GM18526 (cell line): Measurements from ENCODE around the gene TMEM53.

ENCODE experiments used
- POLR2A ChIP-seq: IDR thresholded peaks from 3 replicates; pipeline ENCODE4 v1.6.1; 2011; ENCODE audit not compliant: insufficient read length; ENCODE audit errors: extremely low read depth

TMEM53 gene

DNA sequence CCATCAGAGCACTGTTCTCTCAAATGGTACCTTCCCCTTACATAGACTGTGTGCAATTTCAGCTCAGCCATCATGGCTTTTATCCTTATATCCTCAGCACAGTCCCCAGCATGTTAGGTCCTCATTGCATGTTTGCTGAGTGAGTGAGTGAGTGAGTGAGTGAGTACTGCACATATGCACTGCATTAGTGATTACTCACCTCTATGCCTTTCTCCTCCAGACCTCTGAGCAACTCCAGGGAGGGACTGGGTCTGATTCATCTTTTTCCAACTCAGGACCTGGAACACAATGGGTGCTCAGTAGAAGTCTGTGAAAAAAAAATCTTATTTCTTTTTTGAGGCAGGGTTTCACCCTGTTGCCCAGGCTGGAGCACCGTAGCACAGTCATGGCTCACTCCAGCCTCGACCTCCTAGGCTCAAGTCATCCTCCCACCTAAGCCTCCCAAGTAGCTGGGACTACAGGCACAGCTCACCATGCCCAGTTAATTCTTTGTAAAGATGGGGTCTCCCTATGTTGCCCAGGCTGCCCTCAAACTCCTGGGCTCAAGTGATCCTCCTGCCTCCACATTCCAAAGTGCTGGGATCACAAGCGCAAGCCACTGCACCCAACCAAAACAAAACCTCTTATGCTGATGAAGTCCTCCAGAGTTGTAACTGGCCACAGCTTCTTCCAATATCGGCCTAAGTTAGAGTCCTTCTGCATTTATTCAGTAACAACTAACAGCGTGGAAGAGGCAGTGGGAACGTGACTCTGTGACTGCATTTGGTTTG lies 33.0 kb upstream of the TMEM53 start:
- no peak for TF ChIP-seq POLR2A

DNA sequence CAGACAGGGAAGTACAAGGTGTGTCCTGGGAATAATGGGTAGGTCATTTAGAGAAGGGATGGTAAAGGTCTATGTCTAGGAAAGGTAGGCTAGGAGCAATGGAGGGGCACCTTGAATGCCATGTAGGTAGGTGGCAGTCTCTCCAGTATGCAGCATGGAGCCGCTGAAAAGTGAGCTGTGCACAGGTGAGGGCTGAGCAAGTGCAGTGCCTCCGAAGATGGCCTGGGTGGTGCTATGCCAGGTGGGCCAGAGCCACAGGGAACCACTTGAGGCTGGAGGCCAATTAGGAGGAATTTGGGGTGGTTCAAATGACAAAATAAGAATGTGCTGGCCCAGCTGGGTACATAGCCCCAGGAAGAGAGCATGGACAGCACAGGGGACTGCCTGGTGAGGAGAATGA lies 31.7 kb upstream of the TMEM53 start:
- TF ChIP-seq POLR2A = no peak

DNA sequence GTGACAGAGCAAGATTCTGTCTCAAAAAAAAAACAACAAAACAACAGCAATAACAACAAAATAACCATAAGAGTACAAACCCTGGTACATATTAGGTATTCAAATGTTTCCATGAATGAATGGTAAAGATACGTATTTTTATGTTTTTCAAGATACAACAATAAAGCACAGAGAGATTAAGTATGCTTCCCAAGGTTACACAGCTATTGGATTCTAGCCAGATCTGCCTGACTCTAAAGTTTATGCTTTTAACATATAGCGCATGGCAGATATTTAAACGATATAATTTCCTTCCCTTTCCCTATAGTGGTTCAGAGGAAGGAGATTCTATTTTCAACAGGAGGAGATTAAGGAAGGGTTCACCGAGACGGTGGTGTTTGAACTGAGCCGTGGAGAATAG lies 31.2 kb upstream of the TMEM53 start:
- no peak for TF ChIP-seq POLR2A

DNA sequence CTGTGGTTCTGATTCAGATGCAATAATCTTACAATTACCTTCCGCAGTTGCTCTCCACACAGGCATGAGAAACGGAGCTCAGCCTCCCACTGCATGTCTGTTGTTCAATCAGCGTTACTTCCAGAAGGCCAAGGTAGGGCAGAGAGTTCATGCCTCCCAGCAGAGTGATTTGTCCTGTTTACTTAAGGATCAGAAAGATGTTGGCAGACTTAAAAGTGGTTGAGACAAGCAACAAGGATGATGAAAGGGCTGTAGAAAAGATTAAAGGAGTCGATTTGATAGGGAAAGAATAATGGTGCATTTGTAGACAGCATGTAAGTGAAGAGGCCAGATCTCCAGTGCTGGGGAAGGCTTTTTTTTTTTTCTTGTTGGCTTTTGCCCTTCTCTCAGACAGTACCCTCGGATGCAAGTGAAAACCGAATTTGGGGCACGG lies 26.9 kb upstream of the TMEM53 start:
- no peak for TF ChIP-seq POLR2A

DNA sequence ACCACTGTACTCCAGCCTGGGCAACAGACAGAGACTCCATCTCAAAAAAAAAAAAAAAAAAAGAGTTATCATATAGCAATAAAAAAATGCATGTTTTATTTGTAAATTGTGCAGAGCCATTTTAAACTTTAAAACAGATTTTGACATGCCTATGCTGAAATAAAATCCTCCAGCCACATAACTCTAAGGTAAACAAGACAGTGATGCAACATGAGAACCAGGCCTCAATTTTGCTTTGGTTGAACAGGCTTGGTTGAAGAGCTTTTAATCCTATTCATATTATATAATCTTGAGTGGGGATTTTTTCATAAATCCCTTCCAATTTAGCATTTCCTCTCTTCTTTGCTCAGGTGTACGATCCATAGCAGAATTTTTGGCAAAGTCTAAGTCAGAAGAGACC lies 26.3 kb upstream of the TMEM53 start:
- no peak for TF ChIP-seq POLR2A

DNA sequence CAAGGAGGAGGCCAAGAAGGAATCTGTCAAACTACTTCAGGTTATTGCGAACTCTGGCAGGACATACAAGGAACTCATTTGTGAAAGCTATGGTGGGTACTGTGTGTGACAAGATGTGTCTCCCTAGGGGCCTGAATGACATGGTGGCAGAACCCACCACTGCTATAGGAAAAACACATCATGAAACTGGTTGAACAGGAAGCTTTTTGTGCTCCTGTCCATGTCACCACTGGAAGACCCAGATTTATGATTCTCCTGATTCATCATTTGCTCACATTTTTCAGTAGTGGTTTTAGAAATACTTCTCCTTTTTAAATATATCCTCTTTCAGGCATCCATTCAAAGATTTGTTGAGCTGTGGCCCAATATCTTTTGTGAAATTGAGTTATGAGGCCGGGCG lies 23.9 kb upstream of the TMEM53 start:
- TF ChIP-seq POLR2A = no peak

DNA sequence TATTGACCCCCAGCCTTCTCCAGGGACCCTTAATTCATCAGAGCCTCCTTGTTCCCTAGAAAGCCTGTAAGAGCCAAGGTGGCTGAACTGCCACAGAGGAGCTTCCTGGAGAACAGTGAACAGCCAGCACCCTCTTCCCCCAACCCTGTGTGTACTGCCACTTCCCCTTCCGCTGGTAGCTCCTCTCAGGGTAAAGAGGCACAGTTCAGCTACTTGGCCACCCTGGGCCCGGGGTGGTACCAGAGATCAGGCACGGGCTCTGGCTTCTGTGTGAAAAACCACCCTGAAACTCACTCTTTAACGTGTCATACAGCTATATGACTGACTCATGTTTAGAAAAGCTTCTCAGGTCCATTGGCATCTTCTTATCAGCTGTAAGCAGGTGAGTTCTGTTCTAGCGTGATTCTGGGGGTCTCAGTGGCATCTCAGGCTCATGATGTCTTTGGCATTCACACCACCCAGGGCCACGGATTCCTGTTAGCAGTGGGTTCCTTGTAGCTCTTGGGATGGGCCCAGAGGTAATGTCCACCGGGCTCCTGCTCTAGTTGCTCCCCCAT lies 22.6 kb upstream of the TMEM53 start:
- TF ChIP-seq POLR2A = no peak

DNA sequence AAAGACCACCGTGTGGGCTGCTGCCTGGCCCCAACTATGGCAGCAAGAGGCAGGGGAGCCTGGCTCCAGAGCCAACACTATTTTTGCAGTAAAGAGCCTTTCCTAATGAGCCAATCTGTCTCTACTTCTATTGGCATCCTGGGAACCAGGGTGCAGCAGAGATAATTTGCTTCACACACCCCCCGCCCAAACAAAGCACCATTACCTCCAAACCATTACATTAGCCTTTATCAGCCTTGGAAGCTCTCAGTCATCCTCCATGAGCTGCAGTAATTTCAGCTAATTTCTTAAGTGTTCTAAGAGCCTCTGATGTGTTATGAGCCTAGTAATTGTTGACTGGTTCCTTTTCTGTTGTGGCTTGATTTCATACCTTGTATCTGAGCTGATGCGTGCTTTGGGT lies 21.8 kb upstream of the TMEM53 start:
- TF ChIP-seq POLR2A = no peak

DNA sequence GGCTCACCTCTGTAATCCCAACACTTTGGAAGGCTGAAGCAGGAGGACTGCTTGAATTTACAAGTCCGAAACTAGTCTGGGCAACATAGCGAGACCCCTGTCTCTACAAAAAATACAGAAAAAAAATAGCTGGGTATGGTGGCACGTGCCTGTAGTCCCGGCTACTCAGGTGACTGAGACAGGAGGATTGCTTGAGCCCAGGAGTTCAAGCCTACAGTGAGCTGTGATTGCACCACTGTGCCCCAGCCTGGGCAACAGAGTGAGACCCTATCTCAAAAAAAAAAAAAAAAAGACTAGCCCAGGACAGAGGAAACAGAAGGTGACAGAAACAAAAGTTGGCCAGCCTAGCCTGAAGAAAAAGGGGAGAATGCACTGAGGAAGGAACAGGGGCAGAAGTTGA lies 21.4 kb upstream of the TMEM53 start:
- TF ChIP-seq POLR2A = no peak

DNA sequence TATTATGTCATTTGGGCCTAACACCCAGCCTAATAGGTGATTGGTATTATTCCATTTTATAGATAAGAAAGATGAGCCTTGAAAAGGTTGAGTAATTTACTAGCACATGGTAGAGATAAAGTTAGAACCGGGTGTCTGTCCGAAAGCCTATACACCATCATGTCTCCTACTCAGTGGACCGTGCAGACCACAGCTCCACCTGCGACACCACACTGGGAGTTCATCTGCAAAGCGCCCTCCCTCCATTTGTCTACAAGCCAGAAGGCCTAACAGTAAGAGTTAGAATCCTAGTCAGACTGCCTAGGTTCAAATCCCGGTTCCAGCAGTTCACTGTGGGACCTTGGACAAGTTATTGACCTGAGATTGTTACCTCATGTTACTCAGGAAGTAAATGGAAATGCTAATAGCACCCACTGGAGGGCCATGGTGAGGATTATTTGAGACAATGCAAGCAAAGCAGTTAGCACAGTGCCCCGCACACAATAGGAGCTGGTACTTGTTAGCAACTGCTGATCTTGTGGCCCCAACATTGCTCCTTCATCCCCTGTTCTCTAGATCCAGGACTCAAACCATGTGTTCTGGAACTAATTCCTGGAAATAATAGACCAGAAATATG lies 20.7 kb upstream of the TMEM53 start:
- no peak for TF ChIP-seq POLR2A

DNA sequence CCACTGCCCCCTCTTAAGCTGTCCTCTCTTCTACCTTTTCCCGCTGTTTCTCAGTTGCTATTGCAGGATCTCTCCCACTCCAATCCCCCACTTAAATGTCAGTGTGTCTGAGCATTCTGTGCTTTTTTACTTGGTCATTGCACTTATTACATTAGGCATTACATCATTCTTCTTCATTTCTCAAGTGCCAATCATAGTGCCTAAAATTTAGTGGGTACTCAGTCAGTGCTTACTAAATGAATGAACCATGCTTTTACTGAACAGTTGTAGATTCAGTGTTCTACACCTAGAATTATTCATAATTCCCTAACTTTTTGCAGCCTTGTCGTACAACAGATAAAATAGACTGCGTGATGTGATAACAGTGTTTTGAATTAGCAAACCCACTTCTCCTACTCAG lies 19.6 kb upstream of the TMEM53 start:
- no peak for TF ChIP-seq POLR2A

DNA sequence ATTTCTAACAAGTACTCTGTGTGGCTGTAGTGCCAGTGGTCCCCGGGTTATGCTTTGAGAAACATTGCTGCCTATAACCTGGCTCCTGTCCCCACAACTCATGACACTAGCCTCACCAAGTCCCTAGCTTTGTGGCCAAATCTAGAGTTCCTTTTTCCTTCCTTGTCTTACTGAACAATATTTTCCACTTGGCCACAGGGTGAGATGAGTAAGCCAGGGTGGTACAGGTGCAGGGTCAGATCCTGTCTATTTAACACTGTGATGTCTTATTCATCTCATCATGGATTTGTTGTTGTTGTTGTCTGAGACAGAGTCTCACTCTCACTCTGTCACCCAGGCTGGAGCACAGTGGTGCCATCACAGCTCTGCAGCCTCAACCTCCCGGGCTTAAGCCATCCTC lies 18.9 kb upstream of the TMEM53 start:
- no peak for TF ChIP-seq POLR2A

DNA sequence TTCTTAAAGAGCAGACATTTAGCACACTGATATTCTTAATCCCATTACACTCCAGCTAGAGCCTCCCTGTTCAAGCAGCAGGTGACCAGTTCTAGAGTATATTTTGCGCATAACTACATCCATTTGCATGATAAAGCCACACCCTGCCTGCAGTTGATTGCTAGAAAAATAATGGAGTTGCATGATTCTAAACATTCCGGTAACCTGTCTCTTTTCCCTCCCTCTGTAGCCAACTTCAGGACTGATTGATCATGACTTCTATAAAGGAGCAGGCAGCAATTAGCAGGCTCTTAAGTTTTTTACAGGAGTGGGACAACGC lies 15.1 kb upstream of the TMEM53 start:
- no peak for TF ChIP-seq POLR2A

DNA sequence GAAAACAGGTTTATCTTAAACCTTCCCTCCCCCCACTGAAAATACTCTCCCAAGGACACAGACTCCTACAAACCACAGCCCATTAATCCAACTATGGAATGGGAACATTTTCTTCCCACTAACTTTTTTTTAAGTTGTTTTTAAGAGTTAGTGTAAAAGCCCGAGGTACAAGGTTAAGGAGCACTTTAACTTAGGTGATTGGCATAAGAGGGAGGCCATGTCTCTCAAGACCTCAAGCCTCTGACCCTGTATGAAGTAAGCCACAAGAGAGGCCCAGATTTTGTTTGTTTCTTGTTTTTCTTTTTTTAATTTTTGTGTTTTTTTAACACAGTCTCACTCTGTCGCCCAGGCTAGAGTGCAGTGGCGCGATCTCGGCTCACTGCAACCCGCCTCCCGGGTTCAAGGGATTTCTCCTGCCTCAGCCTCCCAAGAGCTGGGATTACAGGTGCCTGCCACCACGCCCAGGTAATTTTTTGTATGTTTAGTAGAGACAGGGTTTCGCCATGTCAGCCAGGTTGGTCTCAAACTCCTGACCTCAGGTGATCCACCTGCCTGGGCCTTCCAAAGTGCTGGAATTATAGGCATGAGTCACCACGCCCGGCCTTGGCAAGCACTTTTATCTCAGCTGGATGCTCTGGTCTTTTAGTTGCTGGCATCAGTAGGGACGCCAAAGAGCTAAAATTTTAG lies 14.6 kb upstream of the TMEM53 start:
- TF ChIP-seq POLR2A = no peak

DNA sequence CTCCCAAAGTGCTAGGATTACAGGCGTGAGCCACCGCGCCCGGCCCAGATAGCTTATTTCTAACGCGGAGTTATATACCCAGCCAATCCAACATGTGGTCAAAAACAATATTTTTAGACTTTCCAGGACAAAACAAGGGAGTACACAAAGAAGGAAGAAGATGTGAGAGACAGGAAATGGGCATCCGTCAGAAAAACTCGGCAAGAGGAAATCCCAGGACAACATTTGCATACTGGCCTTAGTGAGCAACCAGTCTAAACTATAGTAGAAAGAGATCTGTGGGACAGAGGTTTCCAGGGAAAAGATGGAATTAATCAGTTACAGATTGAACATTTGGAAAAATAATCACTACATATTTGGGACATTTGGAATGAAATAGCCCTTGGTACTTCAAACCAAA lies 11.6 kb upstream of the TMEM53 start:
- no peak for TF ChIP-seq POLR2A

DNA sequence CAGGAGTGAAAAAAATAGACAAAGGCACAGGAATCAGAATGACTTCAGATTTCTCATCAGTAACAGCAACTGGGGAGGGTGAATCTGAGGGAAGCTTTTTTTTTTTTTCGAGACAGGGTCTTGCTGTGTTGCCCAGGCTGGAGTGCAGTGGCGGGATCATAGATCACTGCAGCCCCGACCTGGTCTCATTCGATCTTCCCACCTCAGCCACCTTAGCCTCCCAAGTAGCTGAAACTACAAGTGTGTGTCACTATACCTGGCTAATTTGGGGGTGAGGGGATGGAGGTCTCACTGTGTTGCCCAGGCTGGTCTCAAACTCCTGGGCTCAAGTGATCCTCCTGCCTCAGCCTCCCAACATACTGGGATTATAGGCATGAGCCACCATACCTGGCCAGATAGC lies 10.9 kb upstream of the TMEM53 start:
- no peak for TF ChIP-seq POLR2A
